ENCODE results near the gene TENM4.

- TF ChIP-seq CTCF (IDR thresholded peaks at IDR 0.05) = no peak
- TF ChIP-seq POLR2A (IDR thresholded peaks at IDR 0.05) = no peak
Measured at GRCh38 chr11:79431535-79431934, 9.3 kb downstream of the TENM4 start.

Measured in Peyer's patch (tissue), 4 donors.